OCI-LY1 (cell line): Measurements from ENCODE around the gene ELMOD2.

ENCODE experiments used
- EZH2 ChIP-seq: fragments of 200-600 bp; sonication (generic), shearing (Covaris generic); IDR thresholded peaks from 2 replicates; pipeline ENCODE4 v1.8.0; 2017; ENCODE audit warnings: borderline replicate concordance, mixed run types, mild to moderate bottlenecking, antibody characterized with exemption, low read length, moderate library complexity, mixed read lengths
- TF ChIP-seq, protein P1 (sequence below): fragments of 200-600 bp; sonication (generic), shearing (Covaris generic); IDR thresholded peaks from 2 replicates; pipeline ENCODE4 v1.5.1; 2017; ENCODE audit warnings: mild to moderate bottlenecking, antibody characterized with exemption, low read length, moderate library complexity, mixed read lengths

DNA sequence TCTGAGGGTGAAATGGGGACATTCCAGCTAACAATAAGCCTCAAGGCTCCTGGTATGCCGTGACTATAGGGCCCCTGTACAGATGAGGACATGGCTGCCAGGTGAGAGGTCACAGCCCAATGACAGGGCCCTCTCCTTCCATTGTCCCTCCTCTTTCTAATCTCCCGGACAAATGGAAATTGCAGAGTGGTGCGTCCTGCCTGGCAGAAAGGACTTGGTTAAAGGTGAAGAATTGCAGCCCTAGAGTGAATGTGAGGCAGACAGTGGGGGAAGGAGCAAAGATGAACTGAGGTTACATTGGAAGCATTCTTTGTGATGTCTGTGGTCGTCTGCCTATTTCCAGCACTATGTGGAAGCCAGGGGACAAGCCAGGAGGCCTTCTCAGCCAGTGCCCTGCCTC lies 51.5 kb downstream of the ELMOD2 start:
- TF ChIP-seq, protein P1, sequence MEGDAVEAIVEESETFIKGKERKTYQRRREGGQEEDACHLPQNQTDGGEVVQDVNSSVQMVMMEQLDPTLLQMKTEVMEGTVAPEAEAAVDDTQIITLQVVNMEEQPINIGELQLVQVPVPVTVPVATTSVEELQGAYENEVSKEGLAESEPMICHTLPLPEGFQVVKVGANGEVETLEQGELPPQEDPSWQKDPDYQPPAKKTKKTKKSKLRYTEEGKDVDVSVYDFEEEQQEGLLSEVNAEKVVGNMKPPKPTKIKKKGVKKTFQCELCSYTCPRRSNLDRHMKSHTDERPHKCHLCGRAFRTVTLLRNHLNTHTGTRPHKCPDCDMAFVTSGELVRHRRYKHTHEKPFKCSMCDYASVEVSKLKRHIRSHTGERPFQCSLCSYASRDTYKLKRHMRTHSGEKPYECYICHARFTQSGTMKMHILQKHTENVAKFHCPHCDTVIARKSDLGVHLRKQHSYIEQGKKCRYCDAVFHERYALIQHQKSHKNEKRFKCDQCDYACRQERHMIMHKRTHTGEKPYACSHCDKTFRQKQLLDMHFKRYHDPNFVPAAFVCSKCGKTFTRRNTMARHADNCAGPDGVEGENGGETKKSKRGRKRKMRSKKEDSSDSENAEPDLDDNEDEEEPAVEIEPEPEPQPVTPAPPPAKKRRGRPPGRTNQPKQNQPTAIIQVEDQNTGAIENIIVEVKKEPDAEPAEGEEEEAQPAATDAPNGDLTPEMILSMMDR: no peak
- TF ChIP-seq EZH2: no peak
